Amniotic epithelial cell (primary cell): ENCODE measurements around the gene PHC1.
"Not testable (repeated sequence)": the region's sequence is repeated elsewhere in the genome, so short reads cannot be mapped to it uniquely, and the experiment has no call there.

Source experiments
- DNase-seq: peaks from one replicate; pipeline ENCODE4 v3.0.0-alpha.2; 2010; ENCODE audit warnings: low read depth

PHC1 gene

GRCh38 chr12:8911606-8912268 lies 2.6 kb upstream of the PHC1 start:
- DNase-seq = no peak

- DNase-seq = no peak
Observed at GRCh38 chr12:8912914-8913313, 1.4 kb upstream of the PHC1 start.

GRCh38 chr12:8913702-8914032 lies 642 bp upstream of the PHC1 start:
- no peak for DNase-seq

DNA sequence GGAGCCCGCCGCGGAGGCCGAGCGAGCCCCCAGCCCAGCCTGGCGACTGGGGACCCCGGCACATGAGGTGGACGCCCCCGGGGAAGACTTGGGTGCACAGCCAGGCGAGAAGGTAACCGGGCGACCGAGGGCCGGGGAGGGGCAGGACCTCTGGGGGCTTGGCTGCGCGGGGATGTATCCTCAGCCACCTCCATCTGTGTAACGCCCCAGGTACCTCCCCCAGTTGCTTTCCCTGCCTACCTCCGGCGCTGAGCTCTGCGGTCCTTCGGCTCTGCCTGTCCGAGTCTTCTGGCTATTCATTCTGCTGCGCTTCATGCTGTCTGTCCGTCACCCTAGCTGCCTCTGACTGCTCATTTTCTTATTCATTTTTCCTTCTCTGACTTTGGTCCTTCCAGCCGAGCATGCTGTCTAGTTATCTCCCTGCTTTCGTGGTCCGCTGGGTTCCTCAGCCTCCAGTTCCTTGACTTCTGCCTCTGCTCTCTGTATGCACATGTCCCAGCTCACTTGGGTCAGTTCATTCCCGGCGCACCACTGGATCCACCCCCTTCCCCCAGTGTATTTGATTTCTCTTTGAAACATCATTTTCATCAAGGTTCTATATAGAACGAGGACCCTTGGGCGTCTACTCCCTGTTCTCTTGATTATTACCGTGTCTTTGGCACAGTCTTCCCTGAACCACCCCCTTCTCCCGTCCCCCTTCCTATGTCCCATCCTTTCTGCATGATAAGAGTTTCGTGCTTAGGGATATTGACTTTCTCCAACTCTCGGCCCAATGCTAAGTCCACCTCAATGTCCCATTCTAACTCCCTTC lies 612 bp downstream of the PHC1 start:
- DNase-seq = peak; percentile 63

GRCh38 chr12:8916154-8916553 lies 1.8 kb downstream of the PHC1 start:
- DNase-seq = no peak

DNA sequence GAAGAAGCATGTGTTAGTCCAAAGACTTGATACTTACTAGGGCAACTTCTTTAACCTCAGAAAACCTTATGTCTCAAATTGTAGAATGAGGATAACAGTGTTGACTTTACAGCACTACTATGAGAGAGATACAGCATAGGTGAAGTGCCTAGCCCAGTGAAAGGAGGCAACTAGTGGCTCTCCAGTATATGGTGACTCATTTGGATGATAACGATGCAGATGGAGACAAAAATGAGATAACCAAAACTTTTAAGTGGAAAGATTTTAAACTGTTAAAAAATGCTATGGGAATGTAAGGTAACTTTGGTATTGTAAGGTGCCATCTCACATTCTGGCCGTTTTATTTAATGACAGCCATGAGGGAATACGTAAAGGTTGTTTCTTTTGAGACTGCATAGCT lies 2.7 kb downstream of the PHC1 start:
- DNase-seq = no peak

DNA sequence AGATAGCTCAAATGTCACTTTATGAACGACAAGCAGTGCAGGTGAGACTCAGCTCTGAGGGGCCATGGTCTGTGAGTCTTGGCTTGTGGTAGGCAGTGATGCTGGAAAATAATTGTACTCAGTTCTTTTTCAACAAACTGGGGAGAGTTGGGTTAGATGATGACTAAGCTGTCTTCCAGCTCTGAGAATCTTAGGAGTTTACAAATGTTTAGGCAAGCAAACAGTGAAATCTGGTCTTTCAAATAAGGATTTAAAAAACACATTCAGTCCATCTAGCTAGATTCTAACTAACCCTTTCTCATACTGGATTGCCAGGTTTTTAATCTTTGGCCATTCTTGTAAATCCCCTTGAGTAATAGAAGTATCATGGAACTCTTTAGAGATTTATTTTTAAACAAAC lies 3.4 kb downstream of the PHC1 start:
- DNase-seq = no peak

DNA sequence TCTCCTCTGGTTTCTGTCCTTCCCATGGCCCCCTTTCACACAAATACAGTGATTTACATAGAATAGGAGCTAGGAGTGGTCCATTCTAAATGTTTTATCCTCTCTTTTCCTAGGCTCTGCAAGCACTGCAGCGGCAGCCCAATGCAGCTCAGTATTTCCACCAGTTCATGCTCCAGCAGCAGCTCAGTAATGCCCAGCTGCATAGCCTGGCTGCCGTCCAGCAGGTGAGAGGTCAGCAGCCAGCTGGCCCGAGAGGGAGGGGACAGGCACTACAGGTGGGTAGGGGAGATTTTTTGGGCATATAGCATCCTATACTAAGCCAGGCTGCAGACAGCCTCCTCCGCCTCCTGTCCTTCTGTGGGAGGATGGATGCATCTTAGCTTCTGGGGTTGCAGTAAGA lies 5.3 kb downstream of the PHC1 start:
- DNase-seq = not testable (repeated sequence)

DNA sequence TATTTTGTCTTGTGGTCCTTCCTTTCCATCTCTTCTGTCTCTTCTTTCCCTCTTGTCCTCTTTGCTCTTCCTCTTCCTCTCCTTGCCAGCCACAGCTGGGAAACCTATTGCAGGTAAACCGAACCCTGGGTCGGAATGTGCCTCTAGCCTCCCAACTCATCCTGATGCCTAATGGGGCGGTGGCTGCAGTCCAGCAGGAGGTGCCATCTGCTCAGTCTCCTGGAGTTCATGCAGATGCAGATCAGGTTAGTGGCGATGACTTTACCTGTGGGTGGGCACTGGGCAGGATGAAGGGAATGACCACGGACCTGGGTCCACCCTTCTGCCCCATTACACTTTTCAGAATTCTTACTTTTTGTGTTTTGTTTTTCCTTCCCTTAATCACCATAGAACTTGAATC lies 8.2 kb downstream of the PHC1 start:
- DNase-seq = no peak

DNA sequence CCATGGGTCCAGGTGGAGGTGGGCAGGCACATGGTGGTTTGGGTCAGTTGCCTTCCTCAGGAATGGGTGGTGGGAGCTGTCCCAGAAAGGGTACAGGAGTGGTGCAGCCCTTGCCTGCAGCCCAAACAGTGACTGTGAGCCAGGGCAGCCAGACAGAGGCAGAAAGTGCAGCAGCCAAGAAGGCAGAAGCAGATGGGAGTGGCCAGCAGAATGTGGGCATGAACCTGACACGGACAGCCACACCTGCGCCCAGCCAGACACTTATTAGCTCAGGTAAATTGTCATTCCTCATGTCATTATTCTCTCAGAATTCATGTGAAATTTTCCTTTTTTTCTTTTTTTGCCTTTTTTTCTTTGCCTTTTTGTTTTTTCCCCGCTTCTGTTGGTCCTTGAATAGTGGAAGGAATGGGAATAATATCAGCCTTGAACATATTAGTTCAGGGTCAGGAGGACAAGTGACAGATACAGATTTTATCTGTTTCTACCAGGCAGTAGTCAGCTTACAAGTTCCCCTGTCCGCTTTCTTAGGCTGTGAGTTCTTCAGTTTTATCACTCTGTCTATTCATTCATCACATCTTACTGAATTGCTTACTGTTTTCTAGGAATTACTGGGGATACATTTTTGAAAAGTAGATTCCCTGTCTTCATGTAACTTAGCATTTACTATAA lies 16.5 kb downstream of the PHC1 start:
- not testable (repeated sequence) for DNase-seq

GRCh38 chr12:8932464-8932863 lies 18.2 kb downstream of the PHC1 start:
- DNase-seq = not testable (repeated sequence)

GRCh38 chr12:8934080-8934479 lies 19.8 kb downstream of the PHC1 start:
- not testable (repeated sequence) for DNase-seq

GRCh38 chr12:8936735-8937134 lies 22.4 kb downstream of the PHC1 start:
- DNase-seq = no peak

DNA sequence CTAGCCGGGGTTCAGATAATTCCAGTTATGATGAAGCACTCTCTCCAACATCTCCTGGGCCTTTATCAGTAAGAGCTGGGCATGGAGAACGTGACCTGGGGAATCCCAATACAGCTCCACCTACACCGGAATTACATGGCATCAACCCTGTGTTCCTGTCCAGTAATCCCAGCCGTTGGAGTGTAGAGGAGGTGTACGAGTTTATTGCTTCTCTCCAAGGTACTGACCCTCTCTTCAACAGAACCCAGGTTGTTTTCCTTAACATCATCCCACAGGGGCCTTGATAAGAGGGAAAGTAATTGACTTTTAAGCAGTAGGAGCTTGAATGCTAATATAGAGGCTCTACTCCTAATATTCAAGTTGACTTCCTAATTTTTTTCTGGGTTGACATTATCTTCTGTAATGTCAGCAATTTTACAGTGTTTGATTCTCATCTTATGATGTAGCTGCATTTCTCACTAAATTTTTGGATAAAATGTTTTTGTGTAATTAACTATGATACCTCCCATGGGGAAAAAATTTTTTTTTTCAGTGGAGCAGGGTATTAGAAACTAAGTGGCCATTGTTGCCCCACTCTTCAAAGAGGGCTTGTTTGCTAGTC lies 23.6 kb downstream of the PHC1 start:
- not testable (repeated sequence) for DNase-seq

- peak; percentile 7 for DNase-seq
Observed at GRCh38 chr12:8941691-8942478, 27.6 kb downstream of the PHC1 start.

- DNase-seq = no peak
Observed at GRCh38 chr12:8943565-8944186, 29.4 kb downstream of the PHC1 start.

DNA sequence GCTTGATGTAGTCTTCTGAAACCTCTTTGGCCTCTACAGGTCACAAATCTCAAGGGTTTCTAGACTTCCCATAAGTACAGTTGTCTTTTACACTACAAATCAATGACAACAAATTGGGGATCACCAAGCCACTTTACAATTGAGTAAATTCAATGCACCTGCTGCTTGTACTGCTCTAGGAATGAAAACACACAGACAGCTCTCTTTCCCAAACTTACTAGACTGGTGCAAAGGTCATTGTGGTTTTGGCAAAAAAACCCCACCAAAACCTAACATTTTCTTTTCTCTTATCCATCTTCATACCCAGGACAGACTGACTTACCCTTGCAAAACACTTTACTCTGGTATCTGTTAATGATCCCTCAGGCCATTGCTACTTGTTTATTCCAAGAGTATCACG lies 32.4 kb downstream of the PHC1 start:
- DNase-seq = no peak

GRCh38 chr12:8947737-8948136 lies 33.4 kb downstream of the PHC1 start:
- DNase-seq = no peak

- peak; percentile 74 for DNase-seq
Observed at GRCh38 chr12:8948701-8949341, 34.5 kb downstream of the PHC1 start.

DNA sequence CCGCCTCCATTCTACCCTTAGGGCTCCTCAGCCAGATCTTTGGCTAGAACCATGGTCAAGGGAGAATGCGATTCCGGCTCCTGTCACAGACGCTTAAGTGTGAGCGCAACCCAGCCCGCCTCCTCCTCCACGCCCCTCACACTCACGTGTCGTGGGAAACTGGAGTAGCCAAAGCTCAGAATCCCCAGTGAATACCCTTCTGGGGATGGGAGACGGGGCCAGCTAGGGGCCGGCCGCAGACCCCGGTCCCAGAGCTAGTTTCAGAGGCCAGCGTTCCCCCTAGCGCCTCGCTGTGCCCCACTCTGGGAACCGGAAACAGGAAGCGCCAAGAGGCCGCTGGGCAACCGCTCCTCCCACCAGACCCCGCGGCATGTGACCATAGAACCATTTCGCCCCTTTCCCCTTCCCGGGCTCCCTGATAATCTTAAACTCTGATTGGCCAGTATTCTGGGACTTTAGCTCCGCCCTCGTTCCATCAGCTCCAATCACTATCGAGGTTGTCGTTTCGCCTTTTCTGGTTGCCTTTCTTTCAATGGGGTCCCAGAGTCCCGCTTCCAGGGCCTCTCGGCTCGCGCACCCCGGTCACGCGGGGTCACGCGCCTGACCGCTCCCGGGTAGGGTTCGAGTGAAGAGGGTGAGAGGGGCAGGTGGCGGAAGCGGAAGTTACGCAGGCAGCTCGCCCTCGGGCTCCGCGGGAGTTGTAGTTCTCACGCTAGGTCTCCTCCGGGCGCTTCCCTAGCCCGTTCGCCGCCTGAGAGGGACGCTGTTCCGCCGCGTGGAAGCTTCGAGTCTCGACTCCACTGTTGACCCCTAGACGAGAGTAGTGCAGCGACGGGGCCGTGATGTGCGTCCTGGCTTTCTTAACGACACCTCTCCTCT lies 35.3 kb downstream of the PHC1 start, which contains the start of gene M6PR:
M6PR (minus strand) TSS at position 304 of the 879 bp plus-strand sequence. CDS start 3,241 bp downstream, outside the sequence.
- peak; percentile 94 for DNase-seq
